Measurements from ENCODE around the gene IRF2.

The IRF2 gene

DNA sequence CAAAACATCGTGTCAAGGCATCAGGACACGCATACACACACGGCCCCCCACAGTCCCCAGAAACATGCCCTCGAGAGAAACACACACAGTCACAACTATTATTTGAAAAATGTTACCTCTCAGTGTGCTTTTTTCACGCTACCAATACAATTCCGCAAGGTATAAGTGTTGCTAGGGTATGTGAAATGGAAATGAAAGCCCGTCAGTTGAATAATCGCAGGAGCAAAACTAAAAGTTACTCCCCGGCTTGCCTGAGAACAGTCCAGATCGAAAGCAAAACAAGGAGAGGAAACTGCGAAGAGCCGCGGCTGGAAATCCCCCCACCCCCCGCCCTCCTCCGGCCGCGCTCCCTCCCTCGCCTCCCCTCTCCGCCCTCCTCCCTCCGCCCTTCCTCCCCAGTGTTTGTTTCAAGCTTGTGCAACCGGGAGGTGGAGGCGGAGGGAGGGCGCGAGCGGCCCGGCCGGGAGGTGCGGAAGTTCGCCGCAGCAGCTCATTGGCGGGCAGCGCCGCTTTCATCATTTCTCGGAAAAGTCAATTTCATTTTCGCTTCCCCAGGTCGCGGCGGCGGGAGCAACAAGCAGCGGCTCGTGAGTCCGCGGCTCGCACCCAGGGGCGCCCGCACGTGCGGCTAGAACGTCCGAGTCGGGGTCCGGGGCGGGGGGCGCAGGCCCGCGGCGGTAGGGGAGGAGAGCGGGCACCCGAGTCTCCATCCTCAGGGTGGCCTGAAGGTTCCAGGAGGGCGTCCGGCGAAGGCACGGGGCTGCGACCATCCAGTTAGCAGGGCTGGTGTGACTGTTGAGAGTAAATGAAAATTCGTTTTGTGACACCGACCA lies at the start of gene IRF2:
IRF2 (minus strand) TSS at position 288 of the 833 bp plus-strand sequence. CDS start 45,486 bp downstream, outside the sequence.
- peak; percentile 93 for DNase-seq (ENCODE audit: low spot score)

DNA sequence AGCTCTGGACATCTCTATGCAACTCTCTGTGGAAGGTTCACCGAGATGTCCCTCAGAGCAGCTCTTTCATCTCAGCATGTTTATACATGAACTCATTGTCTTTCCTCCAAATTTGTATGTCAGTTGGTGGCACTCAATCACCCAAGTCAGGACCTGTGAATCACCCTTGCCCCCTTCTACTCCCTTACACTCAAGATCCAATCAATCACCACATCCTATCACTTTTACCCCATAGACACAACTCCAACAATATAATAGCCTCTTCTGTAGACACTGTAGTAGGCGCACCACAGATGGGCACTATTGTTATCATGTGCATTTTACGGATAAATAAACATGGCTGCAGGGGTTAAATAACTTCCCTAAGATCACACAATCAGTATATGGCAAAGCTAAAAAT lies 41.3 kb upstream of the IRF2 start:
- no peak for DNase-seq (ENCODE audit: low spot score)

DNA sequence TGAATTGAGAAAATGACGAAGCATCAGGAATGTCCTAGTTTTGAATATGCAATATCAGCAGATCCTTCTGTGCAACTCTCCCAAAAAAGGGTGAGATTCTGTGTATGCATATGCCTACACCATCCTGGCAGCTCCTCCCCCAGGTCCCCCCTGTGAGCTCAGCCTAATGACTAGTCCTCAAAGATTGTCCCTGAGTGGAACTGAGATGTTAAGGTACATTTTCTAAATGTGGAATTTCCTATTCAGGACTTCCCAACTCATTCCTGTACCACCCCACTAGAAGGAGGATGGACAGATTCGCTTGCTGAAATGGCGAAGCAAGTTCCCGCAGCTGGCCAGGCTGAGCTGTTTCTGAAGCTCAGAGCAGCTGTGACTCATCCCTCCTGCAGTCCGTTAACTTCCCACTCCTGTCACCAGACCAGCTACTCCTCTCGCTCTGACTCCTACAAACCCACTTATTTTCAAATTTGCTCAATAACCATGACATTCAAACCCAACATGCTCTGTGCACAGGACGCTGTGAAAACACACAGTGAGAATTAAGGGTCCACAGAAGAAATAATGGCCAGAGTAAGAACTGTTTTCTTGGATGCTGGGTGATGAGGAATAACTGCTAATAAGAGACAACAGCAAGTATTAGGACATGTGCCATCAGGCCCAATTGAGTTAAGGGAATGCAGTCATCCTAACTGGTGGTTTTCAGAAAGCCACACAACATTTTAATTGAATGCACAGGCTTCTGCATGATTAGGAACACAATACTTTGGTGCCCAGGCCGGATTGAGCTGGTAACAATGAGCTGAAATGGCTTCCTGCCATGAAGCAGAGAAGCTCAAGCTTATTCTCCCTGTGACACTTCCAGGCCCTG lies 40.0 kb upstream of the IRF2 start:
- no peak for DNase-seq (ENCODE audit: low spot score)

DNA sequence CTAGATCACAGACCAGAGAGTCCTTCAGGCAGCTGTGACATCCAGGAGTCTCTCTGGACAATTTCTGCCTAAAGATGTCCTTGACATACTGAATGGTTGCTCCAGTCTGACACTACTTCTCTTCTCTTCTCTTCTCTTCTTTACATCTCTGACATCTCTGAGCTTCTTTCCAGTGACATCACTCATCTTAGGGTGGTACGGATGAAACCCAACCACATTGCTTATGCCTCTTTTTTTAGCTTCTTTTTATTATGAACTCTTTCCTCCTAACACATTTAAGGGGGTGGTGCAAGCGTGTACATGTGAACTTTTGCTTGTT lies 39.4 kb upstream of the IRF2 start:
- no peak for DNase-seq (ENCODE audit: low spot score)

DNA sequence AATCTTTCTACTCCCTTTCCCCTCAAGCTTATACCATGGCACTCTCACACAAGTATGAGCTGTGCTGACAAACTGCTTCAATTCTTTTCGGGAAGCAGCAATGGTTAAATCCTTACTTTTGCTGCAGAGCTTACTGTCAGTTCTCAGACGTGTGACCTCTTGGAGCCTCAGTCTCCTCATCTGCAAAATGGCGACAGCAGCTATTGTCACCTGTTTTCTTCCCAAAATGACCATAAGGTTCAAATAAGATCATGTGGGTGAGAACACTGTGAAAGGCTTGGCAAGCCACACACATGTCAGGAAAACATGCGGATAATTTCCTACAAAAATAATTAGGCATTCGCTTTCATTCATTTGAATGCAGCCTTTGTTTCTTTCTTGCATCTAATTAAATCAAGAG lies 36.8 kb upstream of the IRF2 start:
- DNase-seq (ENCODE audit: low spot score), result no peak

DNA sequence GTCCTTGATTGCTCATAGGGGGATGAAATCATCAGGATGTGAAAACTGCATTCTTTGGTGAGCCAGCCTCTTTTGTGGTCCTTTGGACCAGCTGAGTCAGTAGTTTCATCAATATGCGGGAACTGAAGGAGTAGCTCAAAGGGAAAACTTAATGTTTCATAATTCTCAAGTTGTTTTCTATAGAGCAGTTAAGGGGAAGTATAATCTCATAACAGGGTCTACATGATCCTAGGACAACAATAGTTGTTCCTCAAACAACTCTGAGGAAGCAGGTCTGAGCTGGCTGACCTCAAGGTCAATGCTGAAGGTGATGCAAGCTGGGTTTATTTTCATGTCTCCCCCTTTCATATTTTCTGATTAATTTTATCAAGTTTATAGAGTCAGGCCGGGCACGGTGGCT lies 36.1 kb upstream of the IRF2 start:
- DNase-seq (ENCODE audit: low spot score), result no peak

DNA sequence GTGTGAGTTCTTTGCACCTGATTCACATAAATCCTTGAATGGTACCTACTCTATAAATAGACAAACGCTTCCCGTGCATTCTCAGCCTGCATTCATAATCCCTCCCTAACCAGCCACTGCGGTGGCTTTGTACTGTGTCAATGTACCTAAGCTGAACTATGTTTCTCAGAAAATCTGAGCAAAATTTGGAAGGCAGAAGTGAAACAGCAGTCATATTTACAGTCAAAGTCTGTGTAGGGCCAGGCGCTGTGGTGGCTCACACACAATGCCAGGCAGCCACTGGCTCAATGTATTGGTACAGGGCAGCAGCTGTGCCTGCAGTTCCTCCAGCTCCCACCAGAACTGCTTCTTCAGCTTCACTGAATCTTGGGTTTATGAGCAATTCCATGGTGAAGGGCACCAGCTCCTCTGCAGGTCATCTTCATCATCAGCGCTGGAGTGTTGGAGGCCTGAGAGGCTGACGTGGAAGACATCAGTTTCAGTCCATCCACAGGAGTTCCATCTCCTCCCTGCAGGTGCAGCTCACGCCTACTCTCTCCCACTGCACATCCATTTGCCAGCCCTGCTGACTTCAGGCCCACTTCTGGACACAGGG lies 32.3 kb upstream of the IRF2 start:
- no peak for DNase-seq (ENCODE audit: low spot score)

DNA sequence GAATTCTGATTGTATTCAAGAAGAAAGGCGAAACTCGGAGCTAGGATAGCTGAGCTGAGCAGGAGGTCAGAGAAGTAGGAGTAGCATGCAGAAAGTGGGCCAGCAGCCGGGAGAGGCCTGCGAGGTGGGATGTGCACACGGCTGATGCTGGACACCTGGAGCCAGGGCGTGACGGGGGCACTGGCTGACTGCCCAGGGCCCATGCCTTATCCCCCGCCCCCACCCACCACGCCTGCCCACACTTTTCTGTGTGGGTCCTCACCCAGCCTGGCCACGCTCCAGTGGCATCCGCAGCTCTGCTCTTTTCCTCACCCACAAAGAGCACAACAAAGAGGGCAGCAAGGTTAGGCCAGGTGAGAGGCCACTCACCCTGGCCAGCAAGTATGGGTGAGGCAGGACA lies 30.0 kb upstream of the IRF2 start:
- DNase-seq (ENCODE audit: low spot score), result no peak

DNA sequence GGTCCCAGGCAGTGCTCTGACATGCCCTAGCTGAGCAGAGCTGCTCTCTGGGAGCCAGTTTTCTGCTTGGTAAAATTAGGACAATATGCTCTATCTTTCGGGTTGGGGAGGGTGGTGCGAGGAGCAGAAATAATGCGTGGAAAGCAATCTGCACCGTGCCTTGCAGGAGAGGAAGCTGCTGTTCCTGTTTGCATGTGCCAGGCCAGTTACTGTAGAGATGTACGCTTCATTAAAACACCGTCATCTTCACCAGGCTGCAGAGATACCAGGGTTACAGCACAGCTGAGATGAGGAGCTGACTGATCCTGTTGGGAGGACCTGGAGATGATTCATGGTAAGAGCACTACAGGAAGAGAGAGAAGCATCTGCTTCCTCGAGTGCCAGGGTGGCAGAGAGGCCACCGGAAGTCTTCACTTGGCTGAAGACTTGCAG lies 29.5 kb upstream of the IRF2 start:
- no peak for DNase-seq (ENCODE audit: low spot score)

DNA sequence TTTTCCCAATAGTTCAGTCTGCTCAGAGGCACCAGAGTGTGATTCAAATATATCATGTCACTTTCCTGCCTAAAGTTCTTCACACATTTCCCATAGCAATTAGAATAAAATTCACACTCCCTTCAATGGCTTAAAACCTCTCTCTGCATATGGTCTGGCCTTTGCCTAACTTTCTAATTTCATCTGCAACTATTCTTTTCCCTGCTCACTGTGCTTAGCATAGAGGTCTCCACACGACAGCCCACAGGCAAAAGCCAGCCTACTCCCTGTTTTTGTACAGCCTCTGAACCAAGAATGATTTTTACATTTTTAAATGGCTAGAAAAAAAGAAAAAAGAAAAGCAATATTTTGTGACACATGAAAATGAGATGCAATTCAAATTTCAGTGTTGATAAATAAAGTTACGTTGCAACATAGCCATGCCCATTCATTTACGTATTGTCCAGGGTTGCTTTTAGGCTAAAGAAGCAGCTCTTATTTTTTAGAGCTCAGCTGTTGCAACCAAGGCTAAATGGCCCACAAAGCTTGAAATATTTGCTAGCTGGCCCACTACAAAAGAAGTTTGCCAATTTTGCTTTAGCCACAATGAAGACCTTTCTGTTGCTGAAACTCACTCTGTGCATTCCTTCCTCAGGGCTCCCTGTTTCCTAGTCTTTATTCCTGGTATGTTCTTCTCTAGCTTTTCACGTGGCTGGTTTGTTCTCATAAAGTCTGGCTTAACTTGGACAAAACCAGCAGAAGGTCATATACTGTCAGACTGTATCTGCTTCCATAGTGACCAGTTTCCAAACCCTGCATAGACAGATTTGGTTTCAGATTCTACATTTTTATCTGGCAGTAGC lies 26.6 kb upstream of the IRF2 start:
- no peak for DNase-seq (ENCODE audit: low spot score)

DNA sequence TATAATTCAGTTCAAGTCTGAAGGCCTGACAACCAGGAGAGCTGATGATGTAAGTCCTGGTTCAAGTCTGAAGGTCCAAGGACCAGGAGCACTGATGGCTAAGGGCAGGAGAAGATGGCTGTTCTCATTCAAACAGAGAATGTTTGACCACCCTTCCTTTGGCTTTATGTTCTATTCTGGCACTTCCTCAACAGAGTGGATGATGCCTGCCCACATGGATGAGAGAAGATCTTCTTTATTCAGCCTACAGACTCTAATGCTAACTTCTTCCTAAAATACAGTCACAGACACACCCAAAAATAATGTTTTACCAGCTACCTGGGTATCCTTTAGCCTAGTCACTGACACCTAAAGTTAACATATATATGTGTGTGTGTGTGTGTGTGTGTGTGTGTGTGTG lies 25.6 kb upstream of the IRF2 start:
- no peak for DNase-seq (ENCODE audit: low spot score)

DNA sequence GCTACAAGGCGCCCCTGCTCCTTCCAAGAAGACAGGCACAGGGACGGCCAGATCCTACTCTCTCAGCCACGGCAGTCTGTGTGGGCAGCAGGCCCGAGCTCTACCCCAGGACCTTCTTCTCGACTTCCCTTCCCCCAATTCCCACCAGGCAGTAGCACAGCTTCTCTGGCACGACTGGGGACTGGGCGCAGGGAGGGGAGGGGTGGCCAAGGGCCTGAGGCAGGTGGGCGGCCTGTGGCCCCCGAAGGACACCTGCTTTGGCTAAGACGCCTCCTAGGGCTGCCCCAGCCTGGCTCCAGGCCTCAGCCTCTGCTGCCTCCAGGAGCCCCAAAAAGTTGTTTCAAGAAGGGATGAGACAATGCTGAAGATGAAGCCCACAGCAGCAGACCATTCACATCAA lies 24.2 kb upstream of the IRF2 start:
- DNase-seq (ENCODE audit: low spot score), result no peak

DNA sequence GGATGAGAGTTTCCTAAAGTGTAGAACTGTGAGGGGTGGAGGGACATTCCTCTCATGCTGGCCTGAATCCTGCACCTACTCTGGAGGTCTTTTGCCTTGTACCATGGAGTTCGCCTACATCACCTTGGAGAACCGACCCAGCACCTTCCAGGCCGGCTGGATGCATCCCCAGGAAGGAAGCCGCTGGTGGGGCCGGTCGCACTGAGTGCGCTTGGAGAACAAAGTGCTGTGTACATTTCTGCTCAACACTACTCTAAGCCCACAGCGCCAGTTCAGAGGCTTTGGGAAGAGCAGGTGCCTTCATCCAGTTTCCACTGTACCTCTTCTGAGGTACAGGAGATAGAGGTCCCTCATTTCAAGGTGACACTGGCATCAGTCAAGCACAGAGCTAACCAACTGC lies 15.4 kb upstream of the IRF2 start:
- DNase-seq (ENCODE audit: low spot score), result no peak

DNA sequence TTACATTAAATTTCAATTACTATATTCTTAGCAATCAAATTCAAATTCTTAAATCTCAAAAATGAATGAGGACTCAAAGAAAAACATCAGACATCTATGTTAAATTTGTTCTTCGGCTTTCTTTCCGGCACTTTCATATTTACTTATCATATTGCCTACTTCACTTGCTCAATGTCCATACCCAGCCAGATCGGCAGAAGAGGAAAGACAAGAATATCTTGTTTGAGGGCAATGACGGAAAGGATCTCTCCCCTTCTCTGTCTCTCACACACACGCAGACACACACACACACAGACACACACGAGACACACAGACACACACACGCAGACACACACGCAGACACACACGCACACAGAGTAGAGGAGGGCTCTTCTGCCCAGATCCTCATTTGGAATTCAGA lies 13.2 kb upstream of the IRF2 start:
- no peak for DNase-seq (ENCODE audit: low spot score)

DNA sequence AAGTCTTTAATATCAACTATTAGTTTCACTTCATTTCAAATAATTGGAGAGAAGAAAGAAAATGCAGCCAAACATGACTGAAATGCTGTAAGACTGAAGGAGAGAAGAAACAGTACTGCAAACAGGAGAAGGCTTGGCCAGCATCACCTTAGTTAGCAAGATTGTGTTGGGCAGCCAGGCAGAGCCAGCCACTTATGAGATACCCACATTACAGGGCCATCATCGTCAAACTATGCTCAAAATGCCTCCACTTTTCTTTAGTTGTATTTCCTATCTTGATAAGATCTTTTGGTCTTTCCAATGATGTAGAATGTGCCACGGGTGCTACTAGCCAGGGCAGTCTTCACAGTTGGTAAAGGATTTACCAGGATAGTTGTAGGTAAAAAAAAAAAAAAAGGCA lies 10.9 kb upstream of the IRF2 start:
- no peak for DNase-seq (ENCODE audit: low spot score)

DNA sequence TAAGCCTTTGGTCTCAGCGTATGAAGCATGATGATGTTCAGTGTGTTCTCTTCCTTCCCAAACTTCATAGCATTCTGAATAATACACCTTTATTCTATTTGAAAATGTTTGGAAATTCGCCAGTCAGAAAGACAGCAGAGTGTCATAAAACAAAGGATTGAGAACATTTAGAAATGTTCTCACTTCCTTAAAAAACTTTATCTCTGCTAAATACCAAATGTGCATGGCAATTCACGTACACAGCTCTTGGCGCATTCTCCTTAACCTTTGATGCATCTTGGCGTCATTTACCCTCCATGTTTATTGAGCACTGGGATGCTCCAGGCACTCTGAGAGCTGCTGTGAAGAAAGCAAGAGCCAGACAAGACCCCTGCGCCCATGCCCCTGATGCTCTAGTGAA lies 7.2 kb upstream of the IRF2 start:
- no peak for DNase-seq (ENCODE audit: low spot score)

DNA sequence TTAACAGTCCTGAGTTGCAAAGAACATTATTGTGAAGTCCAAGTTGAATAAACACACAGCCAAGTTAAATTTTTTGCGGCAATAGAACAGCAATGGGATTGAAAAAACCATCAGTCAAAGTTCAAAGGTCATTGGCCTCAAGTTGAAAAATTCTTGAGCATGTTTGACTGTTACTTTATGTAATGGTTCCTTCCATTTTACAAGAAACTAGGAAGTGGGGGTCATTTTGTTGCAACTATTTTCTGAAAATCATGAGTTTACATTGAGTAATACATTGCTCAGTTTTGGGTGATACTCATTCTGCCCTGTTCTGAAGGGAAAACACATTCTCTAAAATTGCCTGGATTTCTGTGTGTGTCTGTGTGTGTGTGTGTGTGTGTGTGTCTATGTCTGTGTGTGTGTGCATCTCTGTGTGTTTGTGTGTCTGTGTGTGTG lies 5.2 kb upstream of the IRF2 start:
- no peak for DNase-seq (ENCODE audit: low spot score)

DNA sequence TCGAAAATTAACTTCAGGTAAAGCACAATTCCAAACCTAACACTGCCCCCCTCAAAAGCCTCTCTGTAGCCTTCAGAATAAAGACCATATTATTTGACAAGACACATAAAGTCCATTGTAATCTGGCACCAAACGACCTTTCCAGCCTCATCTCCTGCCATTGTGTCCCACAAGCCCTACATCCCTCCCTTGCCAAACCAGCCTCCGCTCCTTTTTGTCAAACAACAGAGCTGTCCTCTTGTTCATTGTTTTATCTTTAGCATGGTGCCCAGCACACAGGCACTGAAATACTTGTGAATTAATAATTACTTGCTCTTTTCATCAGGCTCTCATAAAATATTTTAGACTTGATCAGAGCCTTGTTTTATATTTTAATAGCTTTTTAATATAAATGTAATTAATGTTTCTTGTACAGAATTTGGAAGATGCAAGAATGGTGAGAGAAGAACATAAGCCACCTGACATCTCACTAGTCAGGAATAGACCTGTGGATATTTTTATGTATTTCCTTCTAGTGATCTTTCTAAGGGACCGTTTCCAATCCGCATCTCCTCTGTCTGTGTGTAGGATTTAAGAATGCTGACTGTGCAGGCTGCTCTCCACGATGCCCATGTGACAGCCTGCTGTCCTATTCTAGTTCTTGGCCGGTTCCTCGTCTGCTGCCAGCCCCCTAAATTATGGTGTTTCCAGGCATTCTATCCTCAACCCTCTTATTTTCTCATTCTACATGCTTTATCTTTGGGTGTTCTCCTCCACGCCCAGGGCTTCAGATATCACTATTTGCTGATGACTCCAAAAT lies 3.0 kb upstream of the IRF2 start:
- no peak for DNase-seq (ENCODE audit: low spot score)

DNA sequence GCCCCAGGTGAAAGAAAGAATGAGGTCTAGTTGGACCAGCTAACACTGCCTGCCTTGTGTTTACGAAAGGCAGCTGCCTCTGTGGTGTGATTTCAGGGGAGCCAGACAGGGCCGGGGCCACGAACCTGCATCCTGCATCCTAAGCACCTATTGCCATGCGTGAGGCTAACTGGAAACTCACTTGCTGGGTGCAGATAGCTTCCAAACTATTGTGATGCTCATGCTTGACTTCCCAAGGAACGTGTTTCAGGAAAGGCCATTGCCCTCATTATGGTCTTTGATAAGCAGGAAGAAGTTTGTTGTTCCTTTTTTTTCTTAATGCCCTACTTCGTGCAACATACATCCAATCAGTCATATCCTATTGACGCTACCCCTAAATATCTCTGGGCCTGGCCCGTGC lies 2.3 kb upstream of the IRF2 start:
- DNase-seq (ENCODE audit: low spot score), result no peak

DNA sequence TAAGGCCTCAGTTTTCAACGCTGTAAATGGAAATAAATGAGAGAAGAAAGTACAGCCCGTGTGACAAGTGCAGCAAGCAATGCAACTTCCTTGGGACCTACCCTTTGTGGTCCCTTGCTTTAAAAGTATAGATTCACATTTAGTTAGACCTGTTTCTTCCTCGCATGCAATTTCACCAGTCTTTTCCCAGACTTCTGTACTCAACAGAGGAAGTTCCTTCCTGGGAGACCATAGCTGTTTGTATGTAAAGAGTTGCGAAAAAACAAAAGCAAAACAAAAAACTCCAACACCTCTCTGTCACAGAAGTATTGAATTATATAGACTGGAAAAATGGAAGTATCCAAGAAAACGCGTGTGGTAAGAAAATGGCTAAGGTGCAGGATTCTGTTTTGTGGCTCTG lies 1.1 kb upstream of the IRF2 start:
- no peak for DNase-seq (ENCODE audit: low spot score)

DNA sequence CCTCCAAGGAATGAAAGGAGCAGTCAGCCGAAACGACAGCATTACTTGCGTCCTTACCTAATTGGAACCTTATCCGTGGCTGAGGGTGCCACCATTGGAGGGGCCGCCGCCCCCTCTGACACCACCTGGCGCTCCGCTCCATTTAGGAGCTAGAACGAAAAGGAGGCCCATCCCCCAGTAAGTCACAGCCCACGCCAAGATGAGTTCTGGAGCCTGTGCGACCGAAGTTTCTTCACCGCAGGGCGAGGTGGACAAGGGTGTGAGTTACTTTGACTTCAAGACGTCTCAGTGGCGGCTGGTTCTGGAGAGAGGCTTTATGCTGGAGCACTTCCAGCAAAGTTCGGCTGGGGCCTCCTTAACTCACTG lies 729 bp upstream of the IRF2 start:
- DNase-seq (ENCODE audit: low spot score), result peak; percentile 62

Measured in ecto neural progenitor cell (in vitro differentiated cells).